Astrocyte of the spinal cord (primary cell): Measurements from ENCODE around the gene KBTBD7.
A peak's percentile ranks its signal among the peaks of the same experiment; 100 is the strongest.
"Not testable (repeated sequence)": the region's sequence is repeated elsewhere in the genome, so short reads cannot be mapped to it uniquely, and the experiment has no call there.

Experiments
- DNase-seq: peaks from one replicate; pipeline ENCODE4 v3.0.0; 2011; ENCODE audit warnings: low read depth, low spot score
- H3K4me3 ChIP-seq: 2 replicates; pipeline ENCODE4 v1.5.1; 2011; ENCODE audit warnings: low read depth, mild to moderate bottlenecking, low read length, moderate library complexity
- CTCF ChIP-seq: IDR thresholded peaks from 2 replicates; pipeline ENCODE4 v1.5.1; 2012; ENCODE audit warnings: low read depth, mild to moderate bottlenecking, low read length, inconsistent platforms
- in situ Hi-C: cut with HindIII; loops from 2 replicates; pipeline ENCODE4 v1.10.0; 2017; ENCODE audit warnings: low sequenced_read_pairs

KBTBD7 gene

GRCh38 chr13:41182231-41182630, 12.1 kb downstream of the KBTBD7 start:
- H3K4me3 ChIP-seq, result no peak overlapping the region
- in situ Hi-C loops, result no loop called here
- TF ChIP-seq CTCF, result no peak
- DNase-seq, result no peak

GRCh38 chr13:41179593-41180250, 14.6 kb downstream of the KBTBD7 start:
- TF ChIP-seq CTCF, result no peak
- in situ Hi-C loops, result no loop called here
- DNase-seq, result peak; percentile 45
- no peak overlapping the region for H3K4me3 ChIP-seq

- TF ChIP-seq CTCF, result no peak
- in situ Hi-C loops, result no loop called here
- no peak overlapping the region for H3K4me3 ChIP-seq
- DNase-seq, result peak; percentile 21
Measured at GRCh38 chr13:41178040-41178439, 16.3 kb downstream of the KBTBD7 start.

GRCh38 chr13:41177616-41178015, 16.8 kb downstream of the KBTBD7 start:
- no peak for DNase-seq
- no peak overlapping the region for H3K4me3 ChIP-seq
- TF ChIP-seq CTCF, result no peak
- in situ Hi-C loops, result no loop called here

- H3K4me3 ChIP-seq, in situ Hi-C loops, DNase-seq: not testable (repeated sequence)
Measured at GRCh38 chr13:41175576-41175975, 18.8 kb downstream of the KBTBD7 start.

GRCh38 chr13:41162151-41162550, 32.2 kb downstream of the KBTBD7 start:
- no peak for TF ChIP-seq CTCF
- in situ Hi-C loops, result no loop called here
- no peak for DNase-seq
- H3K4me3 ChIP-seq, result no peak overlapping the region

GRCh38 chr13:41159174-41159573, 35.2 kb downstream of the KBTBD7 start:
- DNase-seq, result no peak
- in situ Hi-C loops, result no loop called here
- H3K4me3 ChIP-seq, result no peak overlapping the region
- TF ChIP-seq CTCF, result no peak
